AG20443 (cell line): ENCODE results near the gene TIPIN.

Experiments
- DNase-seq: peaks from one replicate; pipeline ENCODE4 v3.0.0; 2012; ENCODE audit warnings: low spot score, mixed read lengths

The TIPIN gene

GRCh38 chr15:66302489-66303278 is 53.8 kb downstream of the TIPIN start:
- DNase-seq = no peak

- DNase-seq = no peak
Measured at GRCh38 chr15:66298803-66299251, 57.7 kb downstream of the TIPIN start.

GRCh38 chr15:66296186-66296585 is 60.3 kb downstream of the TIPIN start:
- DNase-seq = no peak

- peak; percentile 38 for DNase-seq
Measured at GRCh38 chr15:66294932-66295235, 61.6 kb downstream of the TIPIN start.

GRCh38 chr15:66294157-66294931 is 62.1 kb downstream of the TIPIN start:
- peak; percentile 75 for DNase-seq

- DNase-seq = peak; percentile 89
Measured at GRCh38 chr15:66293419-66294156, 62.9 kb downstream of the TIPIN start, which contains the start of gene DIS3L. TSS of gene DIS3L (plus strand) at chr15:66293568. CDS start at chr15:66293597, 29 bp downstream.

- no peak for DNase-seq
Measured at GRCh38 chr15:66292571-66293418, 63.7 kb downstream of the TIPIN start.

- DNase-seq = no peak
Measured at GRCh38 chr15:66291816-66292570, 64.5 kb downstream of the TIPIN start.

- no peak for DNase-seq
Measured at GRCh38 chr15:66290518-66290917, 66.0 kb downstream of the TIPIN start.

- no peak for DNase-seq
Measured at GRCh38 chr15:66290007-66290406, 66.5 kb downstream of the TIPIN start.

- DNase-seq = no peak
Measured at GRCh38 chr15:66288551-66289185, 67.8 kb downstream of the TIPIN start.

GRCh38 chr15:66288093-66288492 is 68.4 kb downstream of the TIPIN start:
- DNase-seq = no peak

- DNase-seq = peak; percentile 46
Measured at GRCh38 chr15:66287461-66288057, 68.9 kb downstream of the TIPIN start.
